Measurements from ENCODE around the gene VWCE.

Gene VWCE, protein sequence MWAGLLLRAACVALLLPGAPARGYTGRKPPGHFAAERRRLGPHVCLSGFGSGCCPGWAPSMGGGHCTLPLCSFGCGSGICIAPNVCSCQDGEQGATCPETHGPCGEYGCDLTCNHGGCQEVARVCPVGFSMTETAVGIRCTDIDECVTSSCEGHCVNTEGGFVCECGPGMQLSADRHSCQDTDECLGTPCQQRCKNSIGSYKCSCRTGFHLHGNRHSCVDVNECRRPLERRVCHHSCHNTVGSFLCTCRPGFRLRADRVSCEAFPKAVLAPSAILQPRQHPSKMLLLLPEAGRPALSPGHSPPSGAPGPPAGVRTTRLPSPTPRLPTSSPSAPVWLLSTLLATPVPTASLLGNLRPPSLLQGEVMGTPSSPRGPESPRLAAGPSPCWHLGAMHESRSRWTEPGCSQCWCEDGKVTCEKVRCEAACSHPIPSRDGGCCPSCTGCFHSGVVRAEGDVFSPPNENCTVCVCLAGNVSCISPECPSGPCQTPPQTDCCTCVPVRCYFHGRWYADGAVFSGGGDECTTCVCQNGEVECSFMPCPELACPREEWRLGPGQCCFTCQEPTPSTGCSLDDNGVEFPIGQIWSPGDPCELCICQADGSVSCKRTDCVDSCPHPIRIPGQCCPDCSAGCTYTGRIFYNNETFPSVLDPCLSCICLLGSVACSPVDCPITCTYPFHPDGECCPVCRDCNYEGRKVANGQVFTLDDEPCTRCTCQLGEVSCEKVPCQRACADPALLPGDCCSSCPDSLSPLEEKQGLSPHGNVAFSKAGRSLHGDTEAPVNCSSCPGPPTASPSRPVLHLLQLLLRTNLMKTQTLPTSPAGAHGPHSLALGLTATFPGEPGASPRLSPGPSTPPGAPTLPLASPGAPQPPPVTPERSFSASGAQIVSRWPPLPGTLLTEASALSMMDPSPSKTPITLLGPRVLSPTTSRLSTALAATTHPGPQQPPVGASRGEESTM

DNA sequence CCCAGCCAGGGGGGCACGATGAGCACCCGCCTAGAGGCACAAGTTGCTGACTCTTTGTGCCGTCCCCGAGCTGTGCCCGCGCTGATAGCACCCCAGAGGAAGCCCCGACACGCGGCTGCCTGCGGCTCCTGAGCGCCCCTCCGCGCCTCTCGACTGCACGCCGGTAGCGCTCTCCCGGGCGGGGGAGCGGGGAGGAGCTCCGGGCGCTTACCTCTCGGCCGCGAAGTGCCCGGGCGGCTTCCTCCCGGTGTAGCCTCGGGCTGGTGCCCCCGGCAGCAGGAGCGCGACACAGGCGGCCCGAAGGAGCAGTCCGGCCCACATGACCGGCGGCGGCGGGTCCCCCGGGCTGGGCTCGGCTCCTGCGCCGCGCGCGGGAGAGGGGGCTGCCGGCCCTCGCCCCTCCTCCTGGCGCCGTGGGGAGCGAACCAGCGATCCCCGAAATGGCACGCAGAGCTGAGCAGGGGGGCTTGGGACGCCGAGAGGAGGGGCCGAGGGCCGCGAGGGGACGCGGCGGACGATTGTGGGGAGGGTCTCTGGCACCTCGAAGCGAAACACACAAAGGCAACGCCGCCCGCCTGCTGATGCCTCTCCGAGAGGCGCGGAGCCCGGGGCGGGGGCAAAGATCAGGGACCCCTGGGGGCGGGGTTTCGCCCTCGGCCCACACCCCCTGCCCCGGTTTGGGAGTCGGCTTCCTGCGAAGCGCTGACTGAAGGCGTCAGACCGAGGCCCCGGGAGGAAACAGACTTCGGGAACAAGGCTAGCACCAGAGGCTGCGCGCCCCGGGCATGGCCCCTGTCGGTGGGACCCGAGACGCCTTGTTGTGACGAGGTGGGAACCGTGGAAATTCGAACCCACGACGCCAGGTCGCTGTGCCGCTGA lies at the start of gene VWCE:
Gene VWCE (minus strand): TSS at position 600 of the 879 bp plus-strand sequence. CDS start 279 bp downstream, at position 321.
- peak; percentile 48 to 57 for DNase-seq

- DNase-seq: no peak
These were observed 49.0 kb upstream of the VWCE start for GRCh38 chr11:61343792-61344745.

DNA sequence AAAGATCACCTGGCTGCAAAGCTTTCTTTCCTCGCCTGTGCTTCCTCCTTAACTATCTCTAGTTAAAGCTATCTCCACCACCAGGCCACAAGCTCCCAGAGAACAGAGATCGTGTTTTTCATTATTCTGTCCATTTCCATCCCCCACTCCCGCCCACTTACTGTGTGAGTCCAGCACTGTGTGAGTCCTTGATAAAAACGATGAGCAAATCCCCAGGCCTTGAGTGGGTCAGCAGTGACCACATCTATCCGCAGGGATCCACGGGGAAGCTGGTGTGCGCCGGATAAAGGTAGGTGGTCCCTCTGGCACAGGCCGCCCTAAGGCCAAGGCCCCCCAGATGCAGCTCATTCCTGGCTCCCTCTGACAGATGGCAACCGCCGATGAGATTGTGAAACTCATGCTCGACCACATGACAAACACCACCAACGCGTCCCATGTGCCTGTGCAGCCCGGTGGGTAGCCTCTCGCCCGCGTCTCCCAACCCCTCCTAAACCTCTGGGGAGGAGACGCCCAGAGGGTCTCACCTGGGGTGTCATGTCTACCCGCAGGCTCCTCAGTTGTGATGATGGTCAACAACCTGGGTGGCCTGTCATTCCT lies 47.2 kb upstream of the VWCE start:
- no peak for DNase-seq

DNA sequence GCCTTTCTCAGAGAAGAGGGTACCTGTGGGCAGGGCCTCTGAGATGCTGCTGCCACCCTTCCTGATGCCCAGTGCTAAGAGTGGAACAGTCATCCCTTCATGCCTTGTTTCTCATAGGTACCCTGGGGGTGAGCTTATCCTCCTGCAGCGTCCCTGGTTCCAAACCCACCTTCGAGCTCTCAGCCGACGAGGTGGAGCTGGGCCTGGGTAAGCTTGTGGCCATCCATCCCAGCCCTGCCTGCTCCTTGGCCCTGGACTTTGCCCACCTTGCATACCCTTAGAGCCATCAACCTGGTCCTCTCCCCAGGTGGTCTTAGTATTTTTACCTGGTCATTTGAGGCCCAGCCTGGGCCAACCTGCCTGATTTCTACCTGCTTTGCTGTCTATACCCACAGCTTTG lies 46.6 kb upstream of the VWCE start:
- no peak for DNase-seq

GRCh38 chr11:61340979-61341378 lies 45.9 kb upstream of the VWCE start:
- no peak for DNase-seq

GRCh38 chr11:61339490-61339878 lies 44.4 kb upstream of the VWCE start:
- DNase-seq: no peak

- no peak for DNase-seq
These were observed 43.8 kb upstream of the VWCE start for GRCh38 chr11:61338783-61339489.

- DNase-seq: no peak
These were observed 42.8 kb upstream of the VWCE start for GRCh38 chr11:61337706-61338470.

- peak; percentile 84 for DNase-seq
These were observed 41.2 kb upstream of the VWCE start for GRCh38 chr11:61336171-61336935.

- DNase-seq: no peak
These were observed 40.2 kb upstream of the VWCE start for GRCh38 chr11:61335355-61335710.

DNA sequence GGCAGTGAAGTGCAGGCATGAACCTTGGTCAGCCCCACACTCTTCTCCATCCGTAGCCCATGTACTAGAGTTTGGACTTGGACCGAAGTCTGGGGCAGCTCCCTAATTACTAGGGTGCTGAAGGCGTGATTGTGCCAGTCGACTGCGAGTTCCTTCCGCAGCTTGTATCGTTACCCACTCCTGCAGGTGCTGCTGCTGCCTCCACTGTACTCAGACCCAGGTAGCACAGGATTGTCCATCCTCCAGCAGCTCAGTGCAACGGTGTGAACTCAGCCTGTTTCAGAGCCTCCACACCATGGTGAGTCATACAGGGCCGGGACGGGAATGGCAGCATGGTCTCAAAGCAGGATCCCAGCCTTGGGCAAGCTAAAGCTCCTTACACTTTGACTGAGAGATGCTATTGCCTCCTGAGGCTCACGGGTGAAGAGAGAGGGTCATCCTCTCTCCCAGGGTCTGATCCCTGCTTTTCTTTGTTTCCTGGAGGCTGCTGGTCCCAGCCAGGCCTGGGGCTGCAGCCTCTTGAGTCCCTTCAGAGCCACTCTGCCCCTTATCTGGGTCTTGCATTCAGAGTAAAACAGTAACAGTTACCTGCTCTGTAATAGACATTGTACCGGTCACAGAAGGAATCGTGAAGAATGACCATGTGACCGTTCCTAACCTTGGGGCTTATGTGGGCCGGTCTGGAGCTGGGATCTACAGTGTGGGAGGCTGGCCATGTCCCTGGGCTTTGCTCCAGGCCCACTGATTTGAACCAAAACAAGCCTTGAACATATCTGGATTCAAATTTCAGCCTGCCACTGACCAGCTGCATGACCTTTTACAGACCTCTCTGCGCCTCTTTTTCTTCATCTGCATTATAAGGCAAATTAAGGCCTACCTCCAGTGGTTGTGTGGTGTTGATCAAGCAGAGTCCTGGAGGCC lies 39.6 kb upstream of the VWCE start:
- DNase-seq: no peak

DNA sequence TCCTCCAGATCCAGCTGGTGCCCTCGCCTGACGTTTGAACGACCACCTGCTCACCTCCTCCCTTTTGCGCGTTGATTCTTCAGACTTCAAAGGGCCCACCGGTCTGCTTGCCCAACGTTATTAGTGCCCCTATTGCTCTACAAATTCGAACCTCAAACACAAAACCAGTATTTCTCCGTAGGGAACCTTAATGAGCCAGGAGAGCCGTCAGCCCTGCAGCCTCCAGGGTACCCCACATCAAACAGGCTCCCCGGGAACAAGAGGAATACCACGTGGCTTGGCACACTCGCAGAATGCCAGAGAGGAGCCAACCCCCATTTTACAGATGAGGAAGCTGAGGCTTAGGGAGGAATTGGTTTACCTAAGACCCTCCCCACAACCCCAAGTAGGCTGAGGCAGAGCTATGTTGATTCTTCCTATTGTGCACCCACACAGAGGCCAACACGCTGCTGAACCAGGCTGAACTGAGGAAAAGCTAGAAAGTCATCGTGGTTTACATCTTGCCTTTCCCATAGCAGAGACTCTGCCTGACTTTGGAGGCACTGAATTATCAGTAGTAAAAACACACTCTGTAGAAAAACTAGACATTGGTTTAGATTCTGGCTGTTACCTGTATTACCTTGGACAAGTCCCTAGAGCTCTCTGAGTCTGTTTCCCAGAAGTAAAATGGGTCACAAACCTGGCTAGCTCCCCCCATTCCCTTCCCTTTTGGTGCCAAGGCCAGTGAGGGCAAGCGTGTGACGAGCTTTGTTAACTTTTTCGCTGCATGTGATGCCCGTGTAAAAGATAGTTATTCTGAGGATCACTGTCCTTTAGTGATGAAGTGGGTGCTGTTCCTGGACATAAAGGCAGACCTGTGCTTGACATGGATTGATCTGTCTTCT lies 38.7 kb upstream of the VWCE start:
- peak in 1 of 2 donors; percentile 5 for DNase-seq

GRCh38 chr11:61332797-61333549 lies 37.9 kb upstream of the VWCE start, which contains the start of the genes DDB1 and TKFC:
TSS of gene DDB1 (minus strand) at chr11:61333105. CDS start at chr11:61332968, 137 bp downstream.
TSS of gene TKFC (plus strand) at chr11:61333228. CDS start at chr11:61334729, 1,501 bp downstream.
- peak; percentile 95 to 96 for DNase-seq

GRCh38 chr11:61332281-61332796 lies 37.2 kb upstream of the VWCE start:
- DNase-seq: no peak

DNA sequence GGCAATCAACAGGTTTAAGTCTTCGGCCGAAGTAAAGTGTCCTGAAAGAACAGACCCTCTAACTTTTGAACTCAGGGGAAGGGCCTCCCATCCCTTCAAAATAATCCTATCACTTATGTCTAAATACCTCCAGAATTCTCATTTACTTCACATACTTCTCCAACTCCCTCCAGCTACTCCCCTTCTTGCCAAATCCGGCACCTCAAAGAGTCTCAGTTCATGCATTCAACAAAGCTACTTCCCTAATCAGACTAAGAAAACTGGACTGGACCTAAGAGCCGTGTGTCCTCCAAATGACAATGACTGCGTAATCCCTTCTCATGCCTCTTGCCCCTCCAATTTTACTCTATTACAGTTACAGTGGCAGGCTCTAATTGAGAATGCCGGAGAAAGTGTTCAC lies 36.5 kb upstream of the VWCE start:
- no peak for DNase-seq

Data from CD4-positive, alpha-beta T cell treated with Interleukin-1 beta for 1 hour (primary cell).